ENCODE measurements around the gene TLCD2. TPM values are rescaled to one million over a fixed set of nuclear protein-coding genes. Genes with fewer than 3 reads are reported as not detected.

TLCD2 gene, protein sequence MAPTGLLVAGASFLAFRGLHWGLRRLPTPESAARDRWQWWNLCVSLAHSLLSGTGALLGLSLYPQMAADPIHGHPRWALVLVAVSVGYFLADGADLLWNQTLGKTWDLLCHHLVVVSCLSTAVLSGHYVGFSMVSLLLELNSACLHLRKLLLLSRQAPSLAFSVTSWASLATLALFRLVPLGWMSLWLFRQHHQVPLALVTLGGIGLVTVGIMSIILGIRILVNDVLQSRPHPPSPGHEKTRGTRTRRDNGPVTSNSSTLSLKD
- total RNA-seq (ENCODE audit: low replicate concordance): 4.5 and 10.1 TPM in 2 replicates

GRCh38 chr17:1709971-1710806, at the start of gene TLCD2:
TLCD2 (minus strand) TSS chr17:1710377; CDS start chr17:1710242, 135 bp downstream.
- peak; percentile 67 for DNase-seq (ENCODE audit: low read depth)
- TF ChIP-seq CTCF (IDR thresholded peaks at IDR 0.05; ENCODE audit: insufficient read depth, low read length): no peak

DNA sequence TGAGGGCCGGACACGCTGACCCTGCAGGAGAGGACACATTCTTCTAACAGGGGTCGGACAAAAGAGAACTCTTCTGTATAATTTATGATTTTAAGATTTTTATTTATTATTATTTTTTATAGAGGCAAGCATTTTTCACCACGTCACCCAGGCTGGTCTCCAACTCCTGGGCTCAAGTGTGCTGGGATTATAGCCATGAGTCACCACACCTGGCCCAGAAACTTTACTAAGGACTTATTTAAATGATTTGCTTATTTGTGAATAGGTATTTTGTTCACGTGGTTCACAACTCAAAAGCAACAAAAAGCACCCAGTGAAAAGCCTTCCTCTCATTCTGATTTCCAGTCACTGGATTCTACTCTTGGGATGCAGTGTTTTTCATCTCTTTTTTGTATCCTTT, 49.4 kb upstream of the TLCD2 start:
- no peak for DNase-seq (ENCODE audit: low read depth)
- no peak for TF ChIP-seq CTCF (IDR thresholded peaks at IDR 0.05; ENCODE audit: insufficient read depth, low read length)
- H3K4me3 ChIP-seq (ENCODE audit: low read depth, low read length): no peak overlapping the region

More at GRCh38 chr17:1709971-1710806, at the start of gene TLCD2:
- H3K4me3 ChIP-seq (ENCODE audit: low read depth, low read length): peak within 1 kb of the TSS; percentile 70

- TF ChIP-seq CTCF (IDR thresholded peaks at IDR 0.05; ENCODE audit: insufficient read depth, low read length): no peak
- no peak for DNase-seq (ENCODE audit: low read depth)
Observed at GRCh38 chr17:1758807-1759206, 48.6 kb upstream of the TLCD2 start.

DNA sequence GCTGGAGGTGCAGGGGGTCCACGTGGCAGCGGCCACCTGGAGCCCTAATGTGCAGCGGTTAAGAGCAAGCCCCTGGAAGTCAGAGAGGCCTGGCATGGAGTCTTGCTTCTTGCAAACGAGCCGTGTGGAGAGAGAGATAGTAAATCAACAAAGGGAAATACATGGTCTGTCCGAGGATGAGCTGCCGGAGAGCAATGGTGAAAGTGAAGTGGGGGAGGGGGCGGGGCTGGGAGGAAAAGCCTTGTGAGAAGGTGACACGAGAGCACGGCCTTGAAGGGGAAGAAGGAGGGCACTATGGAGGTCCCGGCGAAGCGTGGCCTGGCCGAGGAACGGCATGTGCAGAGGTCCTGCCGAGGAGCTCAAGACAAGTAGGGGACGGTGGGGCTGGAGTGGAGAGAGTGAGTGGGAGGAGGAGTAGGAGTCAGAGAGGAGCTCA, 45.7 kb upstream of the TLCD2 start:
- no peak for DNase-seq (ENCODE audit: low read depth)
- H3K4me3 ChIP-seq (ENCODE audit: low read depth, low read length): no peak overlapping the region

More at GRCh38 chr17:1758807-1759206, 48.6 kb upstream of the TLCD2 start:
- H3K4me3 ChIP-seq (ENCODE audit: low read depth, low read length): no peak overlapping the region

GRCh38 chr17:1755252-1755826, 45.2 kb upstream of the TLCD2 start:
- no peak for TF ChIP-seq CTCF (IDR thresholded peaks at IDR 0.05; ENCODE audit: insufficient read depth, low read length)

More for the DNA sequence above, 45.7 kb upstream of the TLCD2 start:
- TF ChIP-seq CTCF (IDR thresholded peaks at IDR 0.05; ENCODE audit: insufficient read depth, low read length): no peak

GRCh38 chr17:1754430-1755112, 44.4 kb upstream of the TLCD2 start:
- no peak for TF ChIP-seq CTCF (IDR thresholded peaks at IDR 0.05; ENCODE audit: insufficient read depth, low read length)
- no peak overlapping the region for H3K4me3 ChIP-seq (ENCODE audit: low read depth, low read length)
- DNase-seq (ENCODE audit: low read depth): no peak

More at GRCh38 chr17:1755252-1755826, 45.2 kb upstream of the TLCD2 start:
- DNase-seq (ENCODE audit: low read depth): no peak
- no peak overlapping the region for H3K4me3 ChIP-seq (ENCODE audit: low read depth, low read length)

Data from fibroblast of the aortic adventitia (primary cell).